ENCODE measurements around the gene CXorf65.
A peak's percentile ranks its signal among the peaks of the same experiment; 100 is the strongest.

CXorf65 gene
- total RNA-seq = 0.41 to 0.44 reads per million in 2 donors

GRCh38 chrX:71106427-71106826 lies at the start of gene CXorf65:
Gene CXorf65 (minus strand): TSS chrX:71106740. CDS start chrX:71106556, 184 bp downstream.
- DNase-seq = no peak

GRCh38 chrX:71154641-71155040 lies 48.1 kb upstream of the CXorf65 start:
- DNase-seq = no peak

GRCh38 chrX:71154196-71154595 lies 47.7 kb upstream of the CXorf65 start:
- DNase-seq = no peak

- DNase-seq = no peak
Measured at GRCh38 chrX:71151366-71151765, 44.8 kb upstream of the CXorf65 start.

GRCh38 chrX:71148278-71148663 lies 41.7 kb upstream of the CXorf65 start:
- no peak for DNase-seq

GRCh38 chrX:71147496-71148277 lies 41.1 kb upstream of the CXorf65 start:
- DNase-seq = no peak

- DNase-seq = no peak
Measured at GRCh38 chrX:71144651-71145050, 38.1 kb upstream of the CXorf65 start, which contains the start of gene NLGN3. Gene NLGN3 (plus strand): TSS chrX:71144841. CDS start chrX:71147750, 2,909 bp downstream.

- DNase-seq = no peak
Measured at GRCh38 chrX:71143508-71143907, 37.0 kb upstream of the CXorf65 start.

- no peak for DNase-seq
Measured at GRCh38 chrX:71140440-71140839, 33.9 kb upstream of the CXorf65 start.

GRCh38 chrX:71131510-71131909 lies 25.0 kb upstream of the CXorf65 start:
- DNase-seq = no peak

GRCh38 chrX:71128915-71129765 lies 22.6 kb upstream of the CXorf65 start:
- peak; percentile 44 for DNase-seq

- DNase-seq = no peak
Measured at GRCh38 chrX:71128166-71128833, 21.8 kb upstream of the CXorf65 start.

GRCh38 chrX:71118985-71119535 lies 12.5 kb upstream of the CXorf65 start:
- DNase-seq = no peak

- peak; percentile 61 for DNase-seq
Measured at GRCh38 chrX:71118032-71118984, 11.8 kb upstream of the CXorf65 start, which contains the start of gene MED12. Gene MED12 (plus strand): TSS chrX:71118596. CDS start chrX:71118755, 159 bp downstream.

- no peak for DNase-seq
Measured at GRCh38 chrX:71117358-71117757, 10.8 kb upstream of the CXorf65 start.

GRCh38 chrX:71111921-71112431 lies 5.4 kb upstream of the CXorf65 start:
- no peak for DNase-seq

- no peak for DNase-seq
Measured at GRCh38 chrX:71111141-71111843, 4.8 kb upstream of the CXorf65 start, which contains the start of gene IL2RG. Gene IL2RG (minus strand): TSS chrX:71111577. CDS start chrX:71111539, 38 bp downstream.

GRCh38 chrX:71109051-71109450 lies 2.5 kb upstream of the CXorf65 start:
- DNase-seq = no peak

GRCh38 chrX:71107762-71108360 lies 1.3 kb upstream of the CXorf65 start:
- DNase-seq = no peak

GRCh38 chrX:71107245-71107644 lies 705 bp upstream of the CXorf65 start:
- DNase-seq = no peak

Data from activated gamma-delta T cell (primary cell).